A172 (cell line): Measurements from ENCODE around the gene TNNI3K. TPM values are rescaled to one million over a fixed set of nuclear protein-coding genes. Genes with fewer than 3 reads are reported as not detected.
"Not testable (repeated sequence)": the region's sequence is repeated elsewhere in the genome, so short reads cannot be mapped to it uniquely, and the experiment has no call there.

Source experiments
- DNase-seq: peaks from one replicate; pipeline ENCODE4 v3.0.0-alpha.2; 2015; ENCODE audit warnings: low spot score
- total RNA-seq: library from RNA; depleted of rRNA; stranded (reverse); fragments of >200 nt; shearing (Covaris generic); gene quantifications from 2 replicates; pipeline ENCODE4 v1.2.3, GENCODE V29; 2014; rRNA removed

The TNNI3K gene
- not detected in 2 replicates for total RNA-seq

GRCh38 chr1:74235153-74235552 lies at the start of gene TNNI3K:
TSS of gene TNNI3K (plus strand) at chr1:74235387. CDS start at chr1:74235452, 65 bp downstream.
- no peak for DNase-seq

GRCh38 chr1:74193908-74194307 lies 41.3 kb upstream of the TNNI3K start:
- DNase-seq: no peak

GRCh38 chr1:74195339-74195738 lies 39.8 kb upstream of the TNNI3K start:
- no peak for DNase-seq

GRCh38 chr1:74197255-74197654 lies 37.9 kb upstream of the TNNI3K start:
- DNase-seq: no peak

- DNase-seq: peak; percentile 77
Observed at GRCh38 chr1:74197657-74198552, 37.3 kb upstream of the TNNI3K start, which contains the start of the genes FPGT and LRRIQ3. TSS of gene FPGT (plus strand) at chr1:74198242. CDS start at chr1:74198279, 37 bp downstream. TSS of gene LRRIQ3 (minus strand) at chr1:74198176. CDS start at chr1:74183684, 14,492 bp downstream.

- no peak for DNase-seq
Observed at GRCh38 chr1:74199504-74199903, 35.7 kb upstream of the TNNI3K start.

- DNase-seq: no peak
Observed at GRCh38 chr1:74205266-74205665, 29.9 kb upstream of the TNNI3K start.

GRCh38 chr1:74215229-74215628 lies 20.0 kb upstream of the TNNI3K start:
- DNase-seq: no peak

GRCh38 chr1:74222701-74223100 lies 12.5 kb upstream of the TNNI3K start:
- DNase-seq: peak; percentile 4

- DNase-seq: no peak
Observed at GRCh38 chr1:74223453-74223852, 11.7 kb upstream of the TNNI3K start.

GRCh38 chr1:74236440-74236839 lies 1.3 kb downstream of the TNNI3K start:
- no peak for DNase-seq

GRCh38 chr1:74237035-74237434 lies 1.8 kb downstream of the TNNI3K start:
- no peak for DNase-seq

GRCh38 chr1:74237787-74238186 lies 2.6 kb downstream of the TNNI3K start:
- no peak for DNase-seq

GRCh38 chr1:74245168-74245772 lies 10.1 kb downstream of the TNNI3K start:
- no peak for DNase-seq

GRCh38 chr1:74246315-74246714 lies 11.1 kb downstream of the TNNI3K start:
- peak; percentile 25 for DNase-seq

GRCh38 chr1:74247881-74248528 lies 12.8 kb downstream of the TNNI3K start:
- no peak for DNase-seq

GRCh38 chr1:74253243-74253824 lies 18.1 kb downstream of the TNNI3K start:
- DNase-seq: not testable (repeated sequence)

GRCh38 chr1:74266001-74266400 lies 30.8 kb downstream of the TNNI3K start:
- no peak for DNase-seq

GRCh38 chr1:74271503-74271902 lies 36.3 kb downstream of the TNNI3K start:
- DNase-seq: no peak

GRCh38 chr1:74280642-74281396 lies 45.6 kb downstream of the TNNI3K start:
- DNase-seq: no peak

- no peak for DNase-seq
Observed at GRCh38 chr1:74286414-74286813, 51.2 kb downstream of the TNNI3K start.
